Stimulated activated CD8-positive, alpha-beta memory T cell treated with anti-CD3 and anti-CD28 coated beads, Interleukin-15, amount 100 ng/mL, for 1 hour (primary cell): Measurements from ENCODE around the gene VAV2.

Experiments used
- DNase-seq: peaks from one replicate; pipeline ENCODE4 v3.0.0-alpha.2; 2020; ENCODE audit warnings: low read depth

VAV2 gene

DNA sequence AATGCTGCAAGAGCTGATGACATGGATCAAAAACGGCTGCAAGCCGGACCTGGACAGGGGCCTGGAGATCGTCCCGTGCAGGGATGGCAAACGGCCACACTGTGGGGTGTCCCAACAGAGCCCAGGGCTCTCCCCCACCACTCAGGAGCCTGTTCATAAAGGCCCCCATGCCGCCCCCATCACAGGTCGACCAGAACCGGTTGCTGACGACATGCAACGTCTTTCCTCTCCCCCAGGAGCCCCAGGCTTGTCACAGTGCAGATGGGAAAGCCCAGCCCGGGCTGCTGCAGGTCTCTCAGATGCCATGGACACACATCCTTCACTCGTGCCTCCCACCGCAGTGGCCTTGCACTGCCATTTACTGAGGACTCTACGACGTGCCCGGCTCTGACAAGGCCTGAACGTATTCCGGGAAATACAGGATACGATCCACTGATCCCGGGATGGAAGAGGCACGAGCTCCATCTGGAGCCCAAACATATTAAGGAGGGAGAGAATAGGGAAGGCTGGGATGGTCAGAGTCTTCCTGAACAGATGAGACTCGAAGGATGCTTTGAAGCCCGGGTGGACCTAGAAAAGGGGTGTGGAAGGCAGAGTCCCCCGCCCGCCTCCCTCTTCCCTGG lies 177.4 kb downstream of the VAV2 start:
- no peak for DNase-seq

DNA sequence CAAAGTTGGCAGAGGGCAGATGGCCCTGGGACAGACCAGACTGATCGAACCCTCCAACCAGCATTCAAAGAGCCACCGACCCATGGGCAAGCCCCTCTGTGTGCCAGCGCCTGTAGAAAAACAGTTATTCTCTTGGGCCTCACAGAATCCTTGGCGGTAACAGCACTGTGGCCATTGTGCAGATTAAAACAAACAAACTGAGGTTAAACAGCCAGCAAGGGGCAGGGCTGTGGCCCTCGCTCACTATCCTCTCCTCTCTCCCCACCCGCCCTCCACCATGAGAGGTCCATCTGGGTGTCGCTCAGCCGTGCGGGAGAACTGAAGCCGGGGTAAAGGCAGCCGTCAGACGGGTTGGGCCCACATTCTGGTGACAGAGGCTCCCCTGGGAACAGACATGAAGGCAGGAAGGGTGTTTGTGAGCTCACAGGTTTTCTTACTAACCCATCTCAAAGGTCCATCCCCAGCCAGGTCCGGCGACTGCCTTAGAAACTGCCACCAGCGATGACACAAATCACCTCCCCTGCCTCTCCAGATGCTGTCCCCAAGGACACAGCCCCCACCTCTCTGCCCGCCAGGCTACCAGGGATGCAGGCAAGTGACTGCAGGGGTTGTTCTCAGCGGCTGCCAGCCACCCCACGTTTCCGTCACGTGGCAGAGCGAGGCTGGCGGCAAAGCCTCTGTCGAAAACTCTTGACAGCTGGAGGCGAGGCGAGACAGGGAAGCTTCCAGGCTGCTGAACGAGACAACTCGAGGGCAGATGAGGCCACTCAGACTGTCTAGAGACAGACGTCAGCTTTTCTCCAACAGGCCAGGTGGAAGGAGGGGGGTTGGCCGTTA lies 178.2 kb downstream of the VAV2 start:
- no peak for DNase-seq

DNA sequence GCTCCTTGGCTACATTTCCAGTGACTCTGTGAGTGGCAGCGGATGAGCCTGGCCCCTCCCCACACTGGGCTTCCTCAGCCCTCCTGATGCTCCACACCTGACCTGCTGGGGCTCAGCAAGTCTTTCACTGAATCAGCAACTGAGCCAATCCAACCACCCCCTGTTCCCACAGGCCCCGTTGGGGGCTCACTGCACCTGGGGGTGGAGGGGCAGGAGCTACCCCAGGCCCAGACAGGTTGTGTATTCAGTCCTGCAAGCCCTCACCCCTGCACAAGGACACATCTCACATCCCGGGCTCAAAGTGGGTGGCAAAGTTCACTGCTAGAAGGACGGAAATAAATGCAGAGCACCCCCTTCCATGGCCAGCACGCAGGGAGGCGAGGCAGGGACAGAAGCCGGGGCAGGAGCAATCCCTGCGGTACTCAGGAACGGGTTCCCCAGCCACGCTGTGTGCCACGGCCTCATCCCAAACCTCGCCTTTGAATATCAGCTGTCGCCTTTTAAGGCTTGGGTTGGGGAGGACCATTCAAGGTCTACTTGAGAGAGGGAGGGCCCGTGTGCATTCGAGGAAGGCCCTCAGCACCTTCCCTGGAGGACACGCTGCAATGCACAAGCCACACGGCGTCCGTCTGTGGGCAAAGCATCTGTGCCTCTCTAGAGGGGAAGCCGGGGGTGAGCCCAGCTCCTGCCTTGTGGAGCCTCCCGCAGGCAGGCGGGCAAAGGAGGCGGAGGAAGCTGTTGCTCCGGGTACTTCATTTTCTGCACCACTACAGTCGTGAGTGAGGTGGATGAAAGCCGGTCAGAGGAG lies 179.0 kb downstream of the VAV2 start:
- no peak for DNase-seq

DNA sequence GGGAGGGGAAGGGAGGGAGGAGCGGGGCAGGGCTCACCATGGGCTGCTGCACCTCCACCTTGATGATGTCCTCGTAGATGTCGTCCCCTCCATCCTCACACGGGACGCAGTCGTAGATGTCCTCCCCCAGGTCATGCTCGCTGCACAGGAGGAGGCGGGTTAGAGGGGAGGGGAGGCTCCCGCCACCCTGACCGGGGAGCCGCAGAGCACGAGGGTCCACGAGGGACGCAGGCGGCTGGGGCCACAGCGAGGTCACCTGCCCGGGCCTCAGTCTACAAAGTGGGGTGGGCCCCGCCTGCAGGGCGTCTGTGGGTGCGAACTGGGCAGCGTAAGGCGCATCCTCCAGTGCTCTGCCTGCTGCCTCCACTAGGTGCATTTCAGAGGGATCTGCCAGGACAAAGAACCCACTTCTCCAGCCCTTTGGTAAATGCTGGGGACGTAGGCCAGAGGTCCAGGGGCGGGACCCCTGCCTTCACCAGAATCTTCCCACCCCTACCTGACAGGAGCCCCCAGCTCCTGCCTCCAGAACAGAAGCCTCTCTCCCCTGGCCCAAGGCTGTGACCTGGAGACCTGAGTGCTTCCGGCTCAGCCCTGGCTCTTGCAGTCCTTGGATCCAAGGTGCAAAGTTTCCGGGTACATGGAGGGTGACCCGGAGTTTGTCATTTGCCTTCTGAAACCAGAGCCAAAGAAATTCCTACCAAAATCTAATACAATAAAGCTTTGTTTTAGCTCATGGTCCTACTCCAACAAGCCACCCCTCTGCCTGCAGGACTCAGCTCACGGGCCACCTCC lies 179.9 kb downstream of the VAV2 start:
- DNase-seq, result no peak

DNA sequence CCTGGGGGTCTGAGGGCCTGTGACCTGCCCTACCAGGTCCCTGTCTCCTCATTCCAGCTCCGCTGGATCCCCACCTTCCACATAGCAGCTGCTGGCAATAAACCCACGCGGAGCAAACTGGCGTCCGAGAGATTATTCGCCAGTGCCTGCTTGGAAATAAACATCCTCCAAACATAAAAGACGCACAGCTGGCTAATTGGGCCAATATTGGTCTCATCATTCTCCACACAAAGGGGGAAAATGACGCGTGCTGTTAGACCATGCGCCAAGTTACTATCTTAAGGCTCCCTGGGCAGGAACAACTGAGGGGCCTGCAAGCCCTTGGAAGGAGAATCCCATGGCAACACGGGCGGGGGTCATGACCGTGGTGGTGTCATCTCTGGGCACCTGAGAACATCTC lies 180.7 kb downstream of the VAV2 start:
- DNase-seq, result no peak

DNA sequence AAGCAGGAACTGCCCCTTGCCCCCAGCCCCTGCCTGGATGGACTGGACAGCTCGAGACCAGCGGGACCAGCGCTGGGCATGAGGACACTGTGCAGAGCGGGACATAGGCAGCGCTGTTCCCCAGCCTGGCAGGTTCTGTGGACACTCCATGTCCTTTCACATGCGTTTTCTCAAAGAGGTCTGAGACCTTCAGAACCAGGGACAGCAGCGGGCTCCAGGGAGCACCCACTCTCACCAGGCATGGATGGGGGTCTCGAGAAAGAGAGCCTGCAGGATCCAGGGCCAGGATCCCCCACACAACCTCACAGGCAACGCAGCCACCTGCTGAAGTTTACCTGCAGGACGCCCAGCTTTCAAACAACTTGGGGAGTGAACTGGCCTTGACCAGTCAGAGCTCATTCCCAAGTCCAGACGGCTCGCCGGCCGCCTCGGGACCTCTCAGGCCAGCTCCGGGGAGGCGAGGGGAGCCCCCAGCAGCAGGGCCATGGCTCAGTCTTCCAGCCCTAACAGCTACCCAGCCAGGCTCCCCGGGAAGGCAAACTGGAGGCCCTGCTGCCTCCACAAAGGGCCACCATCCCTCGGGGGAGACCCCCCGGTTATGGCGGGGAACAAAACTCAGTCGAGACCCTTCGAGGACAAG lies 181.4 kb downstream of the VAV2 start:
- no peak for DNase-seq

DNA sequence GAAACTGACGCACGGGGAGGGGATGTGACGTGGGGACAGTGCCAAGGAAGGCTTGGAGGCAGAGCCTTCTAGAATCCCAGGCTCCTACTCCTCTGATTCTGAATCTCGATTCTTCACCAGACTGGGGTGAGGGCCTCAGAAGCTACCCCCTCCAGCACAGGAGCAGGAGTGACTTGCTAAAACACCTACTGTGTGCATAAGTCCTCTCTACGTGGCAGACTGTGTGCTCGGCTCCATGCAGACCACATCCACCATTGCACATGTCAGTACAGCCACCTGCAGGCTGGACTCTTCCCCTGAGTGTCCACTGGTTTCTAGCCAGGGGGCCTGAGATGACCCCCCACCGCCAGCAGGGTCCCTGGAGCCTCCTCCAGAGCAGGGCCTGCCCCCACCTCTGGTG lies 182.8 kb downstream of the VAV2 start:
- no peak for DNase-seq

DNA sequence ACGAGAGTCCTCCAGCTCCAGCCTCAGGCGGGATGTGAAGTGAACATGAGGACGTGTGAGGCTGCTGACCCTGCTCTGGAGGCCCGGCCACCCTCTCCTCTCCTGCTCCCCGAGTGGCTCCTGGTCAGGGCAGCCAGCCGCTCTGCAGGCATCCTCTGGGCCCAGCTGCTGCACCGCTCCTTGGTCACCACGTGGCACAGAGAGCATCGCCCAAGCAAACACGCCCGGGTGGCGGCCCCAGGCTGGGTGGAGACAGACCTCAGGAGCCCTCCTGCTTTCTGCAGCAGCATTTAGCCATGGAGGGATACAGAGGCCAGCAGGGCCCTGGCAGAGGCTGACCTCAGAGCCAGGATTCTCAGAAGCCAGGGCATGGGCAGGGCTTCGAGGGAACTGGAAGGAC lies 184.3 kb downstream of the VAV2 start:
- no peak for DNase-seq

DNA sequence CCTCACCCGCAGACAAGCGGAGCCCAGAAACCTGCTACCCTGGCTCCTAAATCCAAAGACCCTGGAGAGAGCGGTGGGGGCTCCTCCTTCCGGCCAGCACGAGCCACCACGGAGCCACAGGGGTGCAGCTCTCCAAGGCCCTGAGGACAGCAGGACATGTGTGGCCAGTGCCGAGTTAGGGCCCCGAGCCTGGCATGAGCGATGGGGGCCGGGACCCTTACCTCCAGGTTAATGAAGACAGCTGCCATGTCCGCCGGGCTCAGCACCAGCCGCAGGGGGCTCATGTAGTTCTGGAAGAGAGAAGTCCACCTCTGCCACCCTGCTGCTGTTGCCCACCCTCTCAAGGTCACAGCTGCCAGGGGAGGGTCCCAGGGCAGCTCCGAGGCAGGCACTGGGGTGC lies 185.1 kb downstream of the VAV2 start:
- no peak for DNase-seq

DNA sequence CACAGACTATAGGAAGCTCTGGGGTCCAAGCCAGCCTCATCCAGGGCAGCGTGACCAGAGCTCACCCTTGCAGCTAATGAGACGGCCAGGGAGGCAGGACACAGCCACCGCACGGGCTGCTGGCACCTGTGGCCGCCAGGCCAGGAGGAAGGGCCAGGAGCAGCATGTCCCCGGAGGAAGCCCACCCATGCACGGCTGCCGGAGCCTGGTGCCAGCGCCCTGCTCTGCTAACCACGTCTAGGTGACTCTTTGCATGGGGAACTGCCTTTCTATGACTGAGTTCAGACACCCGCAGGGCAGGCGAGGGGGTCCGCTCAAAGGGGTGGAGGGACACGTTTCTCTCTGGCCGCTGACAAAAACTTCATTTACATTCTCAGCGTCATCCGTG lies 185.5 kb downstream of the VAV2 start:
- DNase-seq, result no peak

DNA sequence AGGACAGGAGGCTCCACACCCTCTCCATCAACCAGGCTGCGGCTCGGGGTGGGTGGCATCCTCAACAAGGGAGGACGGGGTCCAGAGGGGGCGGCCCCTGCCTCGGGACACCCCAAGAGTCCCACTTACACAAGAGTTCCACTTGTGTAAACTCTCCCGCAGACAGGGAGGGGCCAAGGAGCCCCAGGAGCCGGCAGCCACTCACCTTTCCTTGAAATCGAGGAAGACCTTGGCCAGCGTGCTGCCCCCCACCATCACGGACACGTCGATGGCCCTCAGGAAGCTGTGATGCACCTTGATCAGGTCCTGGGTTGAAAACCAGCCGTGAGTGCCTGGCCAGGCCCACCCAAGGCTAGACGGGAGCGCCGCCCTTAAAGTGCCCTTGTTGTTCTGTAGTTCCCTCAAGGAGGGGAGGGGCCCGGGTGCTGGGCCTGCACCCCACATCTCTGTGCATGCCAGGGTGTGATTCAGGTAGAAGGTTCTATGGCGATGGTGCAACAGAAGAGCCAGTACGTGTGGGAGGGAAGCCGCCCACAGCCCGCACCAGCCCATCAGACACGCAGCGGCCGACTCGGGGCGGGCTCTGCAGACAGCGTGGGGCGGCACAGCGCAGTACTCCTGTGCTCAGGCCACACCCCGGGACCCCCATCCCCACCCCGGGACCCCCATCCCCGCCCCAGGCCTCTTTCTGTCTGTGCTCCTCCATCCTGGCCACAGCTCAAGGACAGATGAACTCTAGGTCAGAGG lies 186.1 kb downstream of the VAV2 start:
- DNase-seq, result no peak

DNA sequence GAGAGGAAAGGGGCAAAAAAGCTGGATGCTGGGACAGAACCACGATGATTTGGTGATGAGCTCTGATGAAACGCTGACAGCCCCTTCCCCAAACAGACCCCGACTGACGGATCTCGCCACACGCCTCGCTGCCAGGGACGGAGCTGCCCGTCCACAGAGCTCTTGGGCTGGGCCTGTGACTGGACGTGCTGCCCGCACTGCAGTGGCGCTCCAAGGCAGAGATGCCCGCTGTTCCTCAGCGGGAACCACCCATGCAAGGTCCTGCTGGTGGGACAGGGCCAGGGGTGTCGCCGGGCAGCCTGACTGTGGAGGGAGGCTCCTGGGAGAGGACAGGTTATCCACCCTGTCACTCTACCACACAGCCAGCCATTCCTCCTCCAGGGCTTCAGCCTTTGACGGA lies 187.9 kb downstream of the VAV2 start:
- no peak for DNase-seq

DNA sequence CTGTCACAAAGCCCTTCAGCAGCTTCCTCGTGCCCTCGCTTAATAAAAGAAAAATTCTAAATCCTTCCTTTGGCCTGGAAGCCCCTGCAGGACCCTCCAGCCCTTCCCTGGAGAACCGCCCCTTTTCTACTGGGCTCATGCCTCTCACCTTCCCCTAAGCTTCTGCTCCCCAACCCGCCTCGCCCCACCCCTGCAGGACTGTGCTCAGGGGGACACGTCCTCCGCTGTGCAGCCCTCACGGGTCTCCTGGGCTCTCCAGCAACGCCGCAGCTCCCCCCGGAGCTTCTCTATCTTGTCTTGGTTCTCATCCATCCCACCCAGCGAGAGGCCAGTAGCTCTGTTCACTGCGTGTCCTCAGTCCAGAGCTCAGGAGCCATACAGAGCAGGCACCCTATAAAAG lies 188.4 kb downstream of the VAV2 start:
- no peak for DNase-seq

DNA sequence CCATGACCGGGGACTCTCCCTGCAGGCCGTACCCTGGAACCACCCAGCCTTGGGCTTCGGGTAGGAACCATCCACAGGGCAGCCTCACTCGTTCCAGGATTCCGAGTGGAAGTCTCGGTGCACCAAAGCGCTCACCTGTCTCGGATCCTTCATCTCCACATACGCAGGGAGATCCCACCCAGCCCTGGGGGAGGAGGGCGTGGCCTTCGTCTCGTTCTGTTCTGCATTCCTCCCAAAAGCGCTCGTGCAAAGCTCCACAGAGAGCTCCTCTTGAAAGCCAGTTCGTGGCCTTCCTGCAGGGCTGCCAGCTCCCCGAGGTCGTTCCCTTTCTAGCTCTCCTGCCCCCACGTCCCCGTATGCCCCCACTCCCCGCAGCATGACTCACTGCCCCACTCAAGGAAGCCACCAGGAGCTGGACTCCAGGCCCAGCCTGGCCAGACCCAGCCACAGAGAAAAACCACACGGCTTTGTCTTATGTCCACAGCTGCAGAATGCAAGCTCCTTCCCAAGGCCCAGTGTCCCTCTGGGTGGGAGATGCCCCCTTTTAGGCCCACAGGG lies 189.0 kb downstream of the VAV2 start:
- no peak for DNase-seq

DNA sequence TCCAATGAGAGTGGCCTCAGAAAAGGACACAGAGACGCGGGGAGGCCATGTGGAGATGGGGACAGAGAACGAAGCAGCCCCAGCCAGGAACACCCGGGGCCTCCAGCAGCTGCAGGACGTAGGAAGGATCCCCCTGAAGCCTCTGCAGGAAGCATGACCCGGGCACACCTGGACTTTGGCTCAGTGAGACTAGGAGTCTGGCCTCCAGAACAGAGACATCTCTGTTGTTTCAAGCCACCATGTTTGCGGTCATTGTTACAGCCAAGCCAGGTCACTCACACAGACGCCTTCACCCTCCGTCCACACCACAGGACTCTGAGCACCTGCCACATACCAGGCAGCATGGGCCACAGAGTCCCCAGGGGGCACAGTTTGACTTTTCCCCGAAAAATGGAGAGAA lies 190.4 kb downstream of the VAV2 start:
- DNase-seq, result no peak

DNA sequence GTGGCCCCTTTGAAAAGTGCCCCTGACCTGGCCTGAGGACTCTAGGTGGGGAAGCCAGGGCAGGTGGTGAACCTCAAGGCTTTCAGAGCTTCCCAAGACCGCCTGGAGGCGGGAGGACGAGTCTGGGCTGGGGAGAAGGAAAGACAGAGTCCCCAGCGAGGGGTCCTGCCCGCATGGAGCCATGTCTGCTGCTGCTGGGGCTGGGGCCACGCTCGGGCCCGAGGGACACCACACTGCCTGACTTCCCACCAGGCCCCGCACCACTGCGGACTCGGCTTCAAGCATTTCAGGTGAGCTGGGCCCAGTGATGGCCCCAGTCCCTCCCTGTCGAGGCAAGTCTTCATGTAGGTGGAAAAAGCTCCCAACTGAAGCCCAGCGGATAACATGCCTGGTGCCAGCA lies 191.9 kb downstream of the VAV2 start:
- DNase-seq, result no peak

DNA sequence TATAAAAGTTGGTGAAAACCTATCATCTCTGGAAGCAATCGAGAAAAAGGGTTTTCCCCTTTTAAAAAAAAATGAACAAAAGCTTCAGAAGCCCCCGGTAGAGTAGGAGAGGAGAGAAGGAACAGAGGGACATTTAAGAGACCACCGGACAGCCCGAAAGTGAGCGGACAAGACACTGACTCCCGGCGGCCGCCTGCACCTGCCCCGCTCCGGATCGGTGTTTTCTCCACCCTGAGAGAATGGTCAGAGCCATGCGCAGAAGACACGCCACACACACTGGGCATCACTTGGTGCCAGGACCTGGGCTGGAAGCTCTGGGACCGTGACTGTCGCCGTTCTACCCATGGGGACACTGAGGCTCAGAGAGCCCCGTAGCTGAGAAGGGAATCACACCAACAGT lies 192.4 kb downstream of the VAV2 start:
- DNase-seq, result no peak

DNA sequence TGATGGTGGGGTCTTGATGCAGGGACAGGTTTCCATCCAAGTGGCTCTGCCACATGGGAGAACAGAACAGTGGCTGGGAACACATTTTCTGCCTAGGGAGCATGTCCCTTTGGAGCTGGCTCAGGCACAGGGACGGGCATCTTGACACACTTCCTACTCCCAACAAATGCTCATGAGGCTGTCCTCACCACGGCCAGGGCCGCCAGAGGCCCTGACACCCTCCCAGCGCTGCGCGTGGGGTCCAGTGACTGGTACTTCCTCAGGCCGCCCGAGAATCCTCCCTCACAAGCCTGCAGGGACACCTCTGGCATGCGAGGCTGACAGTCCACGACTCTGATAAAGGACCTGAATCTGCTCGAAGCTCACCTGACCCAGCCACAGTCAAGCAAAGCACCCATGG lies 193.0 kb downstream of the VAV2 start:
- DNase-seq, result no peak

DNA sequence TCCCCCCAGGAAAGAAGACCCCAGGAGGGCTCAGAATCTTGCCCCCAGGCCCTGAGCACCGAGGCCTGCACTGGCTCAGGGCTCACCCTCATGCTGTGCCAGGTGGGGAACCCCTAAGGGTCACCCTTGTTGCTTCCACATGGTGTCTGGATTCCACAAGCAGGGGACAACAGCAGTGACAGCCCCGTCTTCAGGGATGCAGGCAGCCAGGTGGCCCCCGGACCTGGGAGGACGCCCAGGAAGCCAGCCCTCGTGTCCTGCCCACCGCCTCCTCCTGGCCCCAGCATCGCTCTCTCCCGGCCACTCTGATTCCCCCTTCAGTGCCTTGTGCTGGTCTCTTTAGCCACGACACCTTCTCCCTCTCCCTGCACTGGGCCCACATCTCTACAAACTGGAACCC lies 194.0 kb downstream of the VAV2 start:
- no peak for DNase-seq

DNA sequence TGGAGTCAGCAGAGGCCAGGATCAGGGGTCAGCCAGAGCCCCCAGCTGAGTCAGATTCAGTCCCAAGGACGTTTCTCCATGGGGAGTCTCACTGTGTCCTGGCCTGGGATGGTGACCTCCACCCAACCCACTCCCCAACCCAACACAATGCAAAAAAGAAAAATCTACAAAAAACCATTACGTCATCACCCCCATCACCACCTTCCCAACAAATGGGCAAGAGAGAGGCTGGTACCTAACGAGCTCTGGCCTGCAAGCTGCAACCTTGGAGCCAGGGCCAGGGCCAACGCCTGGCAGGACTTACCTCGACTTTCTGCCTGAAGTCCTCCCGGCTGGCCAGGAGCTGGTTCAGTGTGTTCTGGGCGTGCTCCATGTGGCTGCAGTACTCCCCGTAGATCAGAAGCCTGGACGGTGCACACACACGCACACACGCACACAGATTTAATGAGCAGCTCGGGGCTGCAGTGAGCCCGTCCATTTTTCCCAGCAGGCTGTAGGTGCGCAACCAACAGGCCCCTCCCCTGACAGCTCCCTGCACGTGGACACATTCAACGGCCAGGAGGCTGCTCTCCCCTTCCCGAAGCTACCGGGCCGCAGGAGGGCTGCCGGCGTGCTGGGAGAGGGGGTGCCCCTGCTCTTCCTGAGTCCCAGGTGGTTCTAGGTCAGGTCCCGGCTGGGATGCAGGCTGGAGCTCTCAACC lies 194.6 kb downstream of the VAV2 start:
- no peak for DNase-seq
